ENCODE measurements around the gene TMSB4X.
"Not testable (repeated sequence)": the region's sequence is repeated elsewhere in the genome, so short reads cannot be mapped to it uniquely, and the experiment has no call there.

Gene TMSB4X

DNA sequence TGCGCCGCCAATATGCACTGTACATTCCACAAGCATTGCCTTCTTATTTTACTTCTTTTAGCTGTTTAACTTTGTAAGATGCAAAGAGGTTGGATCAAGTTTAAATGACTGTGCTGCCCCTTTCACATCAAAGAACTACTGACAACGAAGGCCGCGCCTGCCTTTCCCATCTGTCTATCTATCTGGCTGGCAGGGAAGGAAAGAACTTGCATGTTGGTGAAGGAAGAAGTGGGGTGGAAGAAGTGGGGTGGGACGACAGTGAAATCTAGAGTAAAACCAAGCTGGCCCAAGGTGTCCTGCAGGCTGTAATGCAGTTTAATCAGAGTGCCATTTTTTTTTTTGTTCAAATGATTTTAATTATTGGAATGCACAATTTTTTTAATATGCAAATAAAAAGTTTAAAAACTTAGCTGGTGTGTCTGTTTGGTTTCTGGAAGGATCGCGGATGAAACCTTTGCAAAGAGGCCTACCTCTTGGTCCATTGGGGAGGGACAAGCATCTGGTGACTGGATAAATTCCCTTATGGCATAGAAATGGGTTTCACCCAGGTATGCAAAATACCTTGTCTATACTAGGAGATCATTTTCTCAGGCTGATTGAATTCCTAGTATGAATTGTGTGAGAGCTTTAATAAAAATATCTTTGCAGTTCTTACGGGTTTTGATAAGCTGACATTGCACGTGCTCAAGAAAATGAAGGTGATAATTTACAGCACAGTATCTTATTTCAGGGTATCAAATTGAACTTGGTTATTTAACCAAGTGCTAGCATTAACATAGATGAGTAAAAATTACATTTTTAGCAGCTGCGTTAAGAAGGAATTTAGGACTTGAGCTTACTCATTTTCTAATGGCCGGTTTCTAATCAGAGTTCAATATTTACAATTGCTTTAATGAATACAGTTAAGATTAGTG is 2.2 kb downstream of the TMSB4X start:
- not testable (repeated sequence) for DNase-seq

DNA sequence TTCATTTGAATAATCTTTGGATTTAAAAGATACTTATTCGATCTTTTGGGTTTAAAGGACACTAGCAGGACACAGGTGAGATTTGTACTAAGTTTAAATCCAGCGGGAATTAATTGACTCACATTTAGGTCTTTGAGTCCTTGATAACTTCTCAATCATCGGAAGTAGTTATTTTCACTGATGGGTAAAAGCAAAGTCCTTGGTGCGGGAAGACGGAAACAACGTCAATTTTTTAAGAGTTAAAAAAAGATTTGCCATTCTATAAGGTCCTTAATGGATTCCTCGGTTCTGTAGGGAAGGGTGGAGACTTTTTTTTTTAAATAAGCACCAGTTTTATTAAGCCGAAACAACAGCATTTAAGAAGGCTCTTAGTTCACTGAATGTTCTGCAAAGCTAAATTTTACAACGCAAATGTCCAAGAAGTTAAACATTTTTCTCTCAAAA is 2.9 kb downstream of the TMSB4X start:
- DNase-seq = no peak

DNA sequence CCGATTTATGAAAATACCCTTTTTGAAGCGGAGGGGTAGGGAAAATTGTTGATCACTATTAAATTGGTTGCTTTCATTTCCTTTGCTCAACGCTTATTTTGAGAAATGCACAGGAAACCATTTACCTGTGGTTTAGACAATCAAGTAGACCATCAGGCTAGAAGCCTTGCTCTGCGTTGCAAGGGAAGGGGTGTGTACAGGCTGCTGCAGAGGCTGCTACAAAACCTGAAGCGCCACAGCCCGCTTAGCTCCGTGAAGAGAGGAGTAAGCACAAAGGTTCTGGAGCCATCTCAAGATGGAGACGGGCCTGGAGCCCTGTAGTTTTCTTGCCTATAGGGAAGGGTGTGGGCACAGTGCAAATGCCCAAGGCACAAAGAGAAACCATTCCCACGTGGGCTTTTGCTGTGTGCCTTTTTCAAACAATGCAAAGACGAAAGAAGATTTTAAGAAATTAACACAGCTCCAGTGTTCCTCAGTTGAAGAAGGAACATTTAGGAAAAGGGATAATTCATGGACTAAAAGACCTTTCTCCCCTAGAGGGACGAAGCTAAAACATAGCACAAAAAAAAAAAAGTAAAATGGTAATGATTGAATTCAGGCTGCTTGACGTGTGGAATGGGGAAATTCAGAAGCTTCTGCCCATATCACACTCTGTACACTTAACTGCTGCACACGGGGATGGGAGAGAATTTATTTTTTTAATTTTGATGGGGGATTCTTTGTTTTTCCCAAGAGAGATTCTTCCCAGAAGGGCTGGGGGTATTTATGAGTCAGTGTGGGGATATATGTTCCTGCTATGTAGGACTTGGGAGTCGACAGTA is 3.5 kb downstream of the TMSB4X start:
- no peak for DNase-seq

DNA sequence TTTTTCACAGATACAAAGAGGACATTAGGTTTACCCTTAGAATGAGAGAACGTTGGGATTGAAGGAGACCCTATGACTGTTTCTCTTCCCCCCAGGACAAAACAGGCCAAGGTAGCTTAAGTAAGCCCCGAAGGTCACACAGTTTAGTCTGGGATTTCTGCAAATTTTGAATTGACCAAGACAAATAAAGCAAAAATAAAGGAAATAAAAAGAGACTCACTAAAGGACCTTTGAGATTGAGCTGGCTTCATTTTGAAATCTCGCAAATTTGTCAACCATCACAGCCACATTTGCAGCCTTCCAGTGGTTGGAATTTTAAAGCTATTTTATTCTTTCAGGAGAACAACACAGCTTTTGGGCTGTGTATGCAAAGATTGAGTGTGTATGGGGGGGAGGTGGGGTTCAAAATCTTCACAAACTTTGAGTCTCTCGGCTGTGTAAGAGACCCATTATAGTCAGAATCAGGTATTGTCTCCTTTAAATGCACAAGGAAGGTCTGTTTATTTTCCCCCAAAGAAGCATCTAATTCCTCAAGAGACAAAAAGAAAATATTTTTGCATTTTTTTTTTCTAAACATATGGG is 4.2 kb downstream of the TMSB4X start:
- DNase-seq = no peak

DNA sequence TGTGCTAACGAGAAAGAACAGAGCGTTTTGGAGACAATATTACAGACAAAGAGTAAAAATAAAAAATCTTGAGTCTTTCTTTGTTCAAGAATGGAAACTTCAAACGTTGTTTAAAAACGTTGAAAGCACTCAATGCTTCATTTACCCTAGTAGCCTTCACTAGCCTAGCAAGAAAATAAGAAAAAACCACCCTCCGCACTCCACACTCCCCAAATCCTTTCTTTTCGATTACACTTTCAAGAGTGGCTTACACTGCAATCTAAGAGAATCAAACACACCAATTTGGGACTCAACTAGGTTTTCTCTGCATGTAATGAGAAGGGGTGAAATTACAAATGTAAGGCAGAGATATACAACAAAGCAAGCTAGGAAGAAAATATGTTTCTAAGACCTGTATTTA is 4.7 kb downstream of the TMSB4X start:
- DNase-seq = no peak

DNA sequence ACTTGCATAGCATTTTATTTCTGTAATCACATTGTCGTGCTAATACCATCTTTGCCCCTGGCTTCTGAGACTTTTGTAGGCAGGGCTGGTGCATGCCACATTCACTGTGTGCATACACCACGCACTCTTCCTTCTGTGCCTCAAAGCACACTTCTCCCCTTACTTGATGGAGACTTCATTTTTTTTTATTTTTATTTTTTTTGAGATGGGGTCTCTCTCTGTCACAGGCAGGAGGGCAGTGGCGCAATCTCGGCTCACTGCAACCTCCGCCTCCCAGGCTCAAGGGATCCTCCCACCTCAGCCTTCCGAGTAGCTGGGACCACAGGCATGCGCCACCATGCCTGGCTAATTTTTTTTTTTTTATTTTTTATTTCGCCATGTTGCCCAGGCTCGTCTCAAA is 5.1 kb downstream of the TMSB4X start:
- not testable (repeated sequence) for DNase-seq

DNA sequence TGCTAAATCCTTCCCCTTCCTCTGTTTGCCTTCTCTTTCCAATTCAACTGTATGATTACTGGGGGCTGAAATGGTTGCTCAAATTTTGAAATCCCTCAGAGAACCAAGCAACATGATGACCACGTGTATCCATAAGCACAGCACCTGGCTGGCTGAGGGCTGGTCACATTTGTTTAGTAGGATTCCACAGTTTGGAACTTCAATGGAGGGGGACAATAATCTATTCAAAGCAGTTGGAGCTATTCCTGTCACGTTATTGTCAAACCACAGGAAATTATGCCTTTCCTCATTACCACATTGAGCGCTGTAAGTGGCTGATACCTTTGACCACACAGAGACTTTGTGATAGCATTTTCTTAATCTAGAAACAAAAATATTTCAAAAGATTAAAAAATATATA is 7.0 kb downstream of the TMSB4X start:
- DNase-seq = no peak

DNA sequence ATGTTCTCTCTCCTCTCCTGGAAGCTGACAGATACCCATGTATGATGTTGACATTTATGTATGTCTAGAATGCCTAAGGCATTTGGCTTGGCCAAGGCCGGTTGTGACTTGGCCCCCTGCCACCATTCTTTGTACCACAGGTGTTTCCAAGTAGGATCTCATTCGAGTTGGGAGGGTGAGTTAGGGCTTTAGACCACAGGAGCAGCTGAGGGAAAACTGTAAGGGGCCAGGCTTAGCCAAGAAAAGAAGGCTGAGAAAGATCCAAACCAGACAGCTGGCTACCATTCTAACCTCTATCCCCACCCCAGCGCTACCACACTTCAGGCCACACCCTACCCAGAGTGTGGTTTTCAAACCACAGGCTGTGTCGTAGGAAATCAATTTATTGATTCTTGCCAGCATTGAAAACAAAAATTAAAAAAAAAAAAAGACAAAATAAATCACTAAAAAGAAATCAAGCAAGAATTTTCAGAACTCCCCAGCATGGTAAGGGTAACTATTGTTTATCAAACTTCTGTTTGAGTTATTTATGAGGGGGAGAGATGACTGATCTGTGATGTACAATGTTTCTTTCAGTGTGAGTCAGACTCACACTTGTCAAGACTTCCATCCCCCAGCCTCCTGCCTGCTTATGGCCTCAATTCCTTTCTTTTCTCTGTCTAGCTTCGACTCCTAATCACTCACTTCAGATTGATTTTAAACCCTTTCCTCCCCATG is 9.9 kb downstream of the TMSB4X start:
- peak; percentile 43 for DNase-seq

DNA sequence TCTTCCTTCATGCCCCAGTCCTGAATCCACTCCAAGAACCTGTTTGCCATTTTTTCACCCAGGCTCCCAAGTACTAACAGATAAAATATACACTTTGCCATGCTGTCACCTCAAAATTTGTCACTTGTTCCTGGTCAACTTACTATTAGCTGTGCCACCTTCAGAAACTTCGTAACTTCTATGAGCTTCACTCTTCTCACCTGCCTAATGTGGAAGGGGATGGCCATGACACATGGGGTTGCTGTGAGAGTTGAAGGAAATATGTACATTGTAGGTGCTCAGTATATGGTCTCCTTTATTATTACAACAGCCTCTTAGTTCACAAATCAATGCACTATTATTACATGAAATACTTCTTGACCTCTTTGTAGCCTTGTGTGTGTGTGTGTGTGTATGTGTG is 10.4 kb downstream of the TMSB4X start:
- DNase-seq = no peak

DNA sequence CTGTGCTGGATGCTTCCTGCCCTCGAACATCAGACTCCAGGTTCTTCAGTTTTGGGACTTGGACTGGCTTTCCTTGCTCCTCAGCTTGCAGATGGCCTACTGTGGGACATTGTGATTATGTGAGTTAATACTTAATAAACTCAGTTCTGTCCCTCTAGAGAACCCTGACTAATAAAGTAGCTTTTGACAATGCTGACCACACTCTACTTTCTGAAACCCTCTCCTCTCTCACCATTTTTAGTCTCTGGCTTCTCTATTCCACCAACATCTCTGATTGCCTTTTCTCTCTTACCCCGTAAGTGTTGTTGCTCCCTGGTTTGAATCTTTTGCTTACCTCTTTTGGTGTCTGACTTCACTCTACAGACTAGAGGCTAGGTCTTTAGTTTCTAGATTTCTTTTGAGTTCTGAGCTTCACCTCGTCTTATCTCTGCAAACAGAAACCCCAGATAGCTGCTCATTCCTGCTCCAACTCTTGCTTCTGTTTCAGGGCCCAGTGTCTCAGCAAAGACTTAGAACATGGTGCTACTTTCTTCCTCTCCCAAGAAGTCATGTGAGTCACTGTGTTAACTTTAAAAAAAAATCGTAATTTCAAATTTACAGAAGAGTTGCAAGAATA is 11.4 kb downstream of the TMSB4X start:
- no peak for DNase-seq

DNA sequence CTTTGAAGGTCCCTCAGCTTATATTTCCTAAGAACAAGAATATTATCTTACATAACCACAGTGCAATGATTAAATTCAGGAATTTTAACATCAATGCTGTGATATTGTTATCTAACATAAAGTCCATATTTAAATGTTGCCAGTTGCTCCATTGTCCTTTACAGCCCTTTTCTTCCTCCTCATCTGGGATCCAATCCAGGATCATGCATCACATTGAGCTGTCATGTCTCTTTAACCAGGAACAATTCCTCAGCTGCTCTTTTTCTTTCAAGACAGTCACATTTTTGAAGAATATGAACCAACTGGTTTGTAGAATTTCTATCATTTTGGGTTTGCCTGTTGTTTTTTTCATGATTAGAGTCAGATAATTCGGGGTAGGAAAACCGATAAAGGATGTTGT is 12.0 kb downstream of the TMSB4X start:
- no peak for DNase-seq

DNA sequence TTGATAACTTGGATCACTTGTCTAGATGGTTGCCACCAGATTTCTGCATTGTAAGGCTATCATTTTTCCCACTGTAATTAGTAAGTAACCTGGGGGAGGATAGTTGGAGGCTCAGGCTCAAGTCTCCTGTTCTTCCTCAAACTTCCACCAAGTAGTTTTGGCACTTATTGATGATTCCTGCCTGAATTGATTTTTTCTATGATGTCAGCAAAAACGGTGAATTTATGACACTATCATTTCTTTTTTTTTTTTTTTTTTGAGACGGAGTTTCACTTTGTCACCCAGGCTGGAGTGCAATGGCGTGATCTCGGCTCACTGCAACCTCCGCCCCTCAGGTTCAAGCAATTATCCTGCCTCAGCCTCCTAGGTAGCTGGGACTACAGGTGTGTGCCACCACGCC is 12.4 kb downstream of the TMSB4X start:
- DNase-seq = no peak

DNA sequence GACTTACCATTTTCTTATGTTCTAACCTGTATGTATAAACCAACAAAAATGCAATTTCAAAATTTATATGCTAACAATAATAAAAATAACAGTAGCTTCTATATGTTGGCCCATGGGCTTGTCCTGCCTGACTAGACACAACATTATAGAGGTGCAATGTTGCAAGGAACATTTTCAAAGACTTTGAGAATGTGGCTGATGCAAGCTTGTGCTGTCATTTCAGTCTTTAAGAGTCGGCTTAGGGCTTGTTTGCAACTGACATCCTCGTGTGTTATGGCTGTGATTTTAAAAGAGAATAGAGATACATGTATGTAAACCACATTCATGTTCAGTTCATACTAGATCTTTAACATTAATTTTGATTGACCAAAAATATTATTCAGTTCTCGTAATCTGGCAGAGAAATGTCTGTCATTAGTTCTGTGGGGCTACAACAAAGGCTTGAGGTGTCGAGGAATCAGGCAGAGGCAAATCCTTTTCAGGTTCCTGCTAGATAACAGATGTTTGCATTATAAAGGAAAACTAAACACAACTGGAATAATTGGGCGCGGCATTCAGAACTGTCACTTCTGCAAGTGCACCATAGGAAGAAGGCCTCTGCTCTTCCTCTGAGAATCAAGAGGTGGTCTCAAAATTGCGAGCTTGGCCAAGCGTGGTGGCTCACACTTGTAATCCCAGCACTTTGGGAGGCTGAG is 13.1 kb downstream of the TMSB4X start:
- DNase-seq = no peak

DNA sequence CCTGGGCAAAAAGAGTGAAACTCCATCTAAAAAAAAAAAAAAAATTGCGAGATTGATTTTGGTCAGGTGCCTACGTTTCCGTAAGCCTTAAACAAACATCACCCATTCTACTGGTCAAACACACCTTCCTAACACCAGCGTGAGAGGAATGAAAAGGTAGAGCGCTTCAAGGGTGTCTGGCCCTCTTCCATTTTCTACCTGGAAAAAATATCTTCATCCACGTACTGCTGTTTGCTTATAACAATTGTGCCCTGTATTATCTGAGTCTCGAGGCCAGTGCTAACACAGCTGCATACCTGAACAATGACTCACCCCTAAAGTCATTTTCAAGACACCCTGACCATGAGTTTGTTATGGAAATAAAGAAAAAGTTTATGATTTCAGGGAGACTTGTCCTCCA is 13.9 kb downstream of the TMSB4X start:
- no peak for DNase-seq

DNA sequence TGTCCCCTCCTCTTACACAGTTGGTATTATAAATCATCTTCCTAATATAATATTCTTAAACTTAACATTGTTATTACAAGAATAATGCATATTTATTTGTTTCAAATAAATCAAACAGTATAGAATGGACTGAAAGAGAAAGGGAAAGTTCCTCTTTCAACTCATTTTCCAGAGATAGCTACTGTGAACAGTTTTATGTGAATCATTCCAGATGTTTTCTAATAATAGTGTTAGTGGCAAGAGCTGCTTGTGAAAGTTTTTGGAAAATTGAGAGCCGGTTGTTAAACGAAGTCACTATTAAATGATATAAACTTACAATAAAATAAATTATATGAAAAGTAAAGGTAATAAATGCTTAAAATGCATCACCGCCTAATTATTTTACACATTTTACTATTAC is 14.6 kb downstream of the TMSB4X start:
- DNase-seq = no peak

DNA sequence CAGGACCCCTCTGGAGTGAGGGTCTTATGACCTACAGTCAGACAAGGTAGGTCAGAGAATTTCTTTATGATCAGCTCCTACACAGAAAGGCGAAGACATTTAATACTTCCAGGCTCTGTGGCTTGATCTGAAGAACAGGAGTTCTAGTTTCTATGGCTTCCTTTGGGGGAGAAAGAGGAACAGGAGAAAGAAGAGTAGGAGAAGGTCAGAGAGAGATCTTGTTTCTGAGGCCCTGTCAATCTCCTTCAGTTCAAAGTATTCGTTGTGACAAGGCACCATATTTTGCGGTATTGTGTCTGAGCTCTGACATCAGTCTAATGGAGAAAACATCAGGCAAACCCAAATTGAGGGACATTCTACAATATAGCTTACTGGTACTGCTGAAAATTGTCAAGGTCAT is 16.7 kb downstream of the TMSB4X start:
- no peak for DNase-seq

DNA sequence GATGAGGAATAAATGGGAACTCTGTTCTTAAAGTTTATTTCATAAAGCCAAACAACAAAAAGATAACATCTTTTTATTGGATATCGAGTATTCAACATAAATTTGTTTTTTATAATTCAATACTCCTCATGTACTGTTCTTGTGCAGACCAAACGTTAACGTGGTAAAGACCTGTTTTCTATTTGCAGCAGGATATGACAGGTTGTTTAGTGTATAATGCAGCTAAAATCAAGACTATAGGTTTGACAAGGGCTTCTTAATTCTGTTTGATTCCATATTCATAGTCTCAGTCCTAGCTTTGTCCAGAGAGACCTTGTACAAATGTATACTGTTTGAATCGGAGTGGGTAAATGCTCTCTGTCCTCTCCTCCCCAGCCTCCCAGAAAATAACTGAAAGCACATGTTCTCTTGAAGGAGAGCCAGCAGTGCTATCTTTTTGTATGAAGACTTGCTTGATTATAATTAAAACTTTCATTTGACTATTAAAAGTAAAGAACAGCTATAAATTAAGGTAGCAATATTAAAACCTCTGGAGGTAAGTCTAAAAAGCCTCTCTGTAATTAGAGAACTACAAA is 17.7 kb downstream of the TMSB4X start:
- DNase-seq = no peak

DNA sequence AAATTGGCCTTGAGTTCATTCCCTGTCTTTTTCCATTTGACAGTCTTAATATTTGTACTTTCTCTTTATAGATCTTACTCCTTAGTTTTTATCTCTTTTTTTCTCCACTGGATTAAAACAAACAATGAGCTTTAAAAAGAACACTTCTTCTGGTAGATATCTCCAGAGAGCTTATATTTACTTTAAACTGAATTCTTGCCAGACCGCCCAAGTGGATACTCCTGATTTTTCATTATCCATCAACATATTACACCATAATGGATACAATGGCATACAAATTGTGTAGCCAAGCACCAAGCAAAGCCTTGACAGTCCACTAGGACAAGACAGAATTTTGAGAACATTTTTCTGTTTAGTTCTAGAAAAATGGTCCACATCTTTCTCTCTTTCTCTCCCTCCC is 18.9 kb downstream of the TMSB4X start:
- DNase-seq = no peak

DNA sequence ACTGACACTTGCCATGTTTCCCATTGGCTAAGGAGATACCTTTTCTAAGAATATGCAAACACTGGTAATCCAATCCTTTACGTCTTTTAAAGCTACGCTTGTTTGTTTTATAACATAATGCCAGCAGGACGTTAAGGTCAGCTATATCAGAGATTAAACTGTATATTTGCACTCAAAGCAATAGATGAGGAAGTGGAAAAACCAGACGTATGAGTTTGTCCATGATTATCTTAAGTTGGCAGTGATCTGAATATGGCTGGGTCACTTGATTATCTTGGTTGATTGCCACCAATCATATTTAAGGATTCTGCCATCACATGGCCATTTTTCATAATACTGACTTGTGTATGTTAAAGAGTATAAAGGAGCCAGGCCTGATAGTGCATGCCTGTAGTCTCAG is 19.4 kb downstream of the TMSB4X start:
- no peak for DNase-seq

DNA sequence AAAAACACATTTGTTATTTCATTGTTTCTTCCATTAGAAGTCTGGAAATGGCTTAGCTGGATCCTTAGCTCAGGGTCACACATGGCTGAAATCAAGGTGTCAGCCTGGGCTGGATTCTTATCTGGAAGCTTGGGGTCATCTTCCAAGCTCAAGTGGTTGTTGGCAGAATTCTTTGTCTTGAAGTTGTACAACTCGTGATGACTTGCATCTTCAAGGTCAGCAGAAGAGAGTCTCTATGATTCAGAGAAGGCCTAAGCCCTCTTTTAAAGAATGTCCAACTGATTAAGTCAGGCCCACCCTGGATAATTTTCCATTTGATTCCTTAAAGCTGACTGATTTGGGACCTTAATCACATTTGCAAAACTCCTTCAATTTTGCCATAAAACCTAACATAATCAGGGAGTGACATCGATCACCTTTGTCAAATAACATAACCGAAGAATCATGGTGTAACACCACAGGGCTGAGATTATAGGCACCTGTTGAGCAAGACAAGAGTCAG is 22.1 kb downstream of the TMSB4X start:
- no peak for DNase-seq

Data from DMS79 treated with DMSO at 0.1 percent for 48 hours (cell line).